NCI-H82 treated with DMSO at 0.1 percent for 48 hours (cell line): ENCODE measurements around the gene CAMK2D.

ENCODE experiments used
- DNase-seq: peaks from one replicate; lab custom pipeline; 2025; ENCODE audit not compliant: unreplicated experiment; lab: John Stamatoyannopoulos, UW

CAMK2D gene

DNA sequence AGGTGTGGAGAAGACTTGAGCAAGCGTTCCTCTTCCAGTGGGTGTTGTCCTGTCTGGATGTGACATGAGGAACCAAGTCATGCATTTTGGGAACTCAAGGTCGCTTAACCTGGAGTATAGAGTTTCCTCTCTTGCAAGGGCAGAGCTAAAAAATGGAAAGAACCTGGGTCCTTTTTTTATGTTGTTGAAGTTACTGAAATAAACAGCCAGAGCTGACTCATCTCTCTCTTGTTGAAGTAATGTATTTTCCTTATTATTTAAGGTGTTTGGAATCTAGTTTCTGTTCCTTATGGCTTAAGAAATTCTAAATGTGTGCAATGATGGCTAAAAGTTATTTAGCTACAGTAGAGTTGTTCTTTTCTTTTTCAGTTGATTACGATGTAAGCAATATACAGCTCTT is 314.5 kb downstream of the CAMK2D start:
- DNase-seq: no peak

DNA sequence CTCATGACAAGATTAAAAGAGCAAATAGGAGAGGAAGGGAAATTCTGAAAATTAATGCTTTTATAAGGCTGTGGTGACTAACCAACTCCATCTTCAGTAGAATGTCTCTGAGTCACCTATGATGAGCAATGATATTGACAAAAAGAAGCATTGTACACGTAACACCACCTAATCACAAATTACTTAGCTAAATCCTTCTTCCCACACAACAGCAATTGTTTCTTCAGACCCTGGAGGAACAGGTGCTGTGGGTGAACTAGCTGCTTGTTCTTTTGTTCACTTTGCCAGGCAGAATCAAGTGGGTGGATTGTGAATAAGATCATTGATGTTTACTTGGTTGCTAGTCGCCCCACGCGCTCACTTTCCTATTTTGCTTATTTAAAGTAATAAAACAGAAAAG is 315.5 kb downstream of the CAMK2D start:
- DNase-seq: no peak

DNA sequence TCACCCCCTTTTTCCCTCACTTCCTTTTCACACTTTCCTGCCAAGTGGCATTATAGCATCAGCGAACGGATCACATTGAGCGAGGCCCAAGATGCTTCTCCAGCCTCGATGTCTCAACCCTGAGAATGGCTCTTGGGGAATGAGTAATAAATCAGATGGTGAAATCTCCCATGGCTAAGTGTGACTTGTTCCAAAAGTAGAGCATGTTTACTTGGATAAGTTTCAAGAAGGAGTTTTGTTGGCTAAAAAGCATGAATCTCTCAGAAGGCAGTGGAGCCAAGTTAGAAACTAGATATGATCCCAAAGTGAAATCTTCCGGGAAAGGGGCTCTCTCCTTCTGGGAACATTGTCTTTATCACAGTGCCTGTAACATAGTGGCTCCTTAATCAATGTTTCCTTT is 316.3 kb downstream of the CAMK2D start:
- no peak for DNase-seq

DNA sequence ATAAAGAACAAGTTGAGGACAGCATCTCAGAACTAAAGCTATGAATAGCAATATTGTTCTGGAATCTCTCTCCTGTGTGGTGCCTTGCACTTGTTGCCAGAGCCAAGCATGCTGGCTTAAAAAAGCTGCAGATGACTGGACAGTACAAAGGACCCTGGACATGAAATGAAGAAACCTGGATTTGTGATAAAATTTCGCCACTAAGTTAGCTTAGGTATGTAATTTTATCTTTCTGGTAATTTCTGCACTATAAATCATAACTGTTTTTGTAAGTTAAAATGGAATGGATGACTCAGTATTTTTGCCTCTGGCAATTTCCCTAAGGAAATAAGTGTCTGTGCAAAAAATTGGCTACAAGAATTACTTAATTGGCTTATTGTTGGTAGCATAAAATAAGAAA is 317.2 kb downstream of the CAMK2D start:
- DNase-seq: no peak

DNA sequence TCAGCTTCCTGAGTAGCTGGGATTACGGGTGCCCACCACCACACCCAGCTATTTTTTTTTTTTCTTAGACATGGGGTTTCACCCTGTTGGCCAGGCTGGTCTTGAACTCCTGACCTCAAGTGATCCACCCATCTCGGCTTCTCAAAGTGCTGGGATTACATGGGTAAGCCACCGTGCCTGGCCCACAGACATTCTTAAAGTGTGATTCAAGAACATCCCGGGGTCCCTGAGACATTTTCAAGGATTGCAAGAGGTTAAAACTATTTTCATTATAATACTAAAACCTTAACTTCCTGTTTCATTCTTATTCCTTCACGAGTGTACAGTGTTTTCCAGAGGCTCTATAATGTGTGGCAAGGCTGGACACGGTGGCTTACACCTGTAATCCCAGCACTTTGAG is 318.7 kb downstream of the CAMK2D start:
- DNase-seq: no peak

DNA sequence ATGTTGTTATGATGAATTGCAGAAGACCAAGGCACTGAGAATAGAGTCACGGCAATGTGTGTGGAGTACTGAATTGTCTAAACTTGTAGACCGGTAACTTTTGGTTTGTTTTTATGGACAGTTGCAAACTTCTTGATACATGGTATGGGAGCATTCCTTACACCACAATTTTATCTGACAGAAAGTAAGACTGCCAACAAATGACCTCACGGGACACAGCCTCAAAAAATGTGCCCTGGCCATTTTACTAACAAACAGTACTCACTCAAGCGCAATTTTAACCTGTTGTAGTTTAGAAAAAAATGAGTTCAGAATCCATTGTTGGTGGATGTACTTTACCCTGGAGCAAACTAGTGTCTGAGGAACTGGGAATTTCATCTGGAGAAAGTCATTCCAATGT is 321.2 kb downstream of the CAMK2D start:
- DNase-seq: no peak

DNA sequence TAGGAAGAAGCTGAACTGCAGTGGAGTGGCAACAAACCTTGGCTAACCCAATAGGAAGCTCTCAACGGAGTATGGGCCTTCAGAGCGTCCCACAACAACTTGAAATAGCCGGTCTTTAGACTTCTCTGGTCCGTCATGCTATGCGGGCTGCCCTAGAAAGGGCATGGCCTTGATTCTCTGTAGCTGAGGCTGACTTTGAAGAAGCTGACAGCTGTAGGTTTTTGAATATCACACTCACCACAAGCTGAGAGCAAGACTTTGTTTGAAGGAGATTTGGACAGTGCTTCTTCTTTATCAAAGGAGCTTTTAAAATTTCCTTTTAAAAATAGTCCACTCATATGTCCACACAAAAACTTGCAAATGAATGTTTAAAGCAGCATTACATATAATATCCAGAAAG is 322.9 kb downstream of the CAMK2D start:
- no peak for DNase-seq

DNA sequence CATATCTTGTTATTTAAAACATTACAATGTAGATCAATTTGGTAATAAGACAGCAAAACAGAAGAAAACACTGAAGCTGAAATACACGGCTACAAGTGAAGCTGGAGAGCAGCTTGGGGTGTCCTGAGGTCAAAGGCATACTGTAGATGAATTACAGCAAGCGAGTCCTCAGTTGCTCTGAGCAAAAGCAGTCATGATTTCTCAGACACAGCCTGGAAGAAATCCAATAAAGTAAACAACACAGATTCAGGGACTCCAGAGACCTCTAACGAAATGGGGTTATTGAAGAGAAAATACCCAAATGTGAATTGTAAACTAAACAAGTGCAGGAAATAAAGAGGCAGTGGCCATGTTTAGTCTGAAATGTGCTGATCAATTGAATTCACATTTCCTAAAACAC is 324.4 kb downstream of the CAMK2D start:
- no peak for DNase-seq

DNA sequence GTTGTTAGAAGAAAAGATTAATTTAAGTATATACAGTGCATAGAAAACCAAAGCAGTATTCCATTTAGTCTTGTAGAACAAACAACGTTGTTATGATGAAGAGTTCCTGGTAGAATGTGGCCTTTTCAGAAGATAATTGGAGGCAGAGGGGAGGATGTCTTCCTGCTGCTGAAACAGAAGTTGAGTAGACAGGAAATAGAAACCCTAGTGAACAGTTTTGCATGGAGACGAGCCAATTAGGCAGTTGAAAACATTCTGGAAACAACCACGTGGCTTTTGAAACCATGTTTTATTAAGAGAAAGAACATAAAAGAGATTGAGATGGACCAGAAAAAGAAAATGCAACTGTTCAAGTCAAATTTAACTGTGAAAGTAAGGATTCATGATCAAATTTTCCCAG is 325.2 kb downstream of the CAMK2D start:
- no peak for DNase-seq

DNA sequence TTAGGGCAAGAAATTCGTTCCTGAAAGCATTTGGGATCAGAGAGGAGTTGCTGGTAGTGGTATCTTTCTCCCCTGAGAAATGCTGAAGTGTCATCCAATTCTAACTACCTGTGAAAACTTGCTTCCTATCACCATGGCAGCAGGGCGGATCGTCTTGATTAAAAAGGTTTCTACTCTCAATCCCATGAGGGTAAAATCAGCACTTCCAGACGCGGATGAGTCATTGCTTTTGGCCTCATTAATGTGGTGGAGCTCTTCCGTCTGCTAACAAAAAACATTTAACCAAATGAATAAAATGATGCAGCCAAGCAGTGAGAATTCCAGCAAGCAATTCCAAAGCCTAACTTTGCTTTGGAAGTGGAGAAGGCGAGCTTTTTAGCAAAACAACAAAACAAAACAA is 325.6 kb downstream of the CAMK2D start:
- DNase-seq: no peak

DNA sequence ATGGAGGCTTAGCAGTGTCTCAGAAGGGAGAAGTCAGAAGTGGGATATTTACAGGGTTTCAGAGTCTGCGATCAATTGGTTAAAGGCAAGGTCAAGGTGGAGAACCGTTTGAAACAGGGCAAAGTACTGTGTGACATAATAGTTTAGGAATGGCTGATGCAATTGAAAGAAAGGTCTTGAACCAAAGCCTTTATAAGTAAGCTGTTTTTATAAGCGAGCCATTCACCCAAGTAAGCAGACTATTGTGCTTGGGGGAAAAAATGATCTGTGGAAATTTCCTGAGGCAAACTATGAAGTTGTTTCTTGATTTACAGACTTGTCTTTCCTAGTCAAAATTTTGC is 327.3 kb downstream of the CAMK2D start:
- DNase-seq: no peak

DNA sequence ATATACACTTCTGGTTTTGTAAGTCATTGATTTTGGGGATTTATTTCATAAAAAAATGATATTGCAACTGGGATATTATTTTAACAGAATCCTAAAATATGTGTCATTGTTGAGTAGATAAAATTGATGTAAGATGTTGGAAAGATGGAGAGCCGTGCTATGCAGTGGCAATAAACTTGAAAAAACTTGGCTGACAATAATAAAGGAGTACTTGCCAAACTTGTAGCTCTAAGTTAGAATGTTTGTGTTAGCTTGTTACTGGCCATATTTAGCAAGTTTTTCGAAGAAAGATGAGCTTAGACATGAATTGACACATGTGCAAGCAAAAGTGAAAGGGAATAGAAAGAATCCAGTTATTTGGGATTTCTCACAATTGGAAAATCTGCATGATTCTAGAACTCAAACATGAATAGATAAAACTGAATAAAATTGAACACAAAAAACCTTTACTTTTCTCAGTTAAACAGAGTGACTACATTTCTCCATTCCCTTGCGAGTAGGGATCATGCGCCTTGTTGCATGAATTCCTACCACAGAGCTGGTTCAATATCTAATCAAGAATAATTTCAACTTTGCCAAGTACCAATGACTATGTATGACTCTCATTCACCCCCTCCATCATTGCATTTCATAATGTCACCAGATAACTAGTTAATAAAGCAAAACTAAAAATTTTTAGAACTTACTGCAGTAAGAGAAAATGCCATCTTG is 327.8 kb downstream of the CAMK2D start:
- DNase-seq: no peak

DNA sequence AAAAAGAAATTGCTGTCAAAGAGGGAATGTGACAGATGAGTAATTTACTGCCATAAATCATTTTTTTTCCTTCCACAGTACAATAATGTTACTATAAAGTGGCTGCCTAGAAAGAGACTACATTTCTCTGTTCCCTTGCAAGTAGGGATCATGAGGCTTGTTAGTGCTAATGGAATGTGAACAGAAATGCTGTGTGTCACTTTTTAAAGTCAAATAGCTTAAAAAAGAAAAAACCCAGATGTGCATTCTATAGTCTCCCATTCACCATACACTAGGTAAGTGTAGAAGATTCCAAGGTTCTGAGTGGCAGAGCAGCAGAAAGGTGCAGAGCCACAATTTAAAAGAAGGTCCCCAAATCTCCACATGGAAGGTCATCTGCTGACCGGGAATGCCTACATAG is 328.4 kb downstream of the CAMK2D start:
- DNase-seq: no peak

DNA sequence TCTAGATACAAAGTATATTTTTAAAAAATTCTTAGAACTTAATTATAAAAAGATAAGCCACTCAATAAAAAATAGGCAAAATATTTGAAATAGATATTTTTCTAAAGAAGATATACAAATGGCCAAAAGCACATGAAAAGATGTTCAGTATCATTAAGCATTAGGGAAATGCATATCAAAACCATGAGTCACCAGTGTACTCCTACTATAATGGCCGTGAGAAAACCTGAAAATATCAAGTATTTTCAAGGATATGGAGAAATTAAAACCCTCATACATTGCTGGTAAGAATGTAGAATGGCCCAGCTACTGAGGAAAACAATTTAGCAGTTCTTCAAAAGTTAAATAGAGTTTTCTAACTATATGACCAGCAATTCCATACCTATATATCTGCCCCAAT is 337.9 kb downstream of the CAMK2D start:
- DNase-seq: no peak

DNA sequence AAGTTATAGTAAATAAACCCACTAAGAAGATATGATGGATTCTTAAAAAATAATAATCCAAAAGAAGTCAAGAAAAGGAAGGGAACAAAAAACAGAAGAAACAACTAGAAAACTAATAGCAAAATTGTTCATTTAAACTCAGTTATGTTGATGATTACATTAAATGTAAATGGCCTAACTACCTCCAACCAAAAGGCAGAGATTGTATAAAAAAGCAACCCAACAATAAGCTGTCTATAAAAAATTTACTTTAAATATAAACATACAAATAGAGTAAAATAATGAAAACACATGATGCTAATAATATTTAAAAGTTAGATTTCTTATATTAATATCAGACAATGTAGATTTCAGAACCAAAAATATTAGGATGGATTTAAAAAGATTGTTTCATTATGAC is 340.6 kb downstream of the CAMK2D start:
- DNase-seq: no peak

DNA sequence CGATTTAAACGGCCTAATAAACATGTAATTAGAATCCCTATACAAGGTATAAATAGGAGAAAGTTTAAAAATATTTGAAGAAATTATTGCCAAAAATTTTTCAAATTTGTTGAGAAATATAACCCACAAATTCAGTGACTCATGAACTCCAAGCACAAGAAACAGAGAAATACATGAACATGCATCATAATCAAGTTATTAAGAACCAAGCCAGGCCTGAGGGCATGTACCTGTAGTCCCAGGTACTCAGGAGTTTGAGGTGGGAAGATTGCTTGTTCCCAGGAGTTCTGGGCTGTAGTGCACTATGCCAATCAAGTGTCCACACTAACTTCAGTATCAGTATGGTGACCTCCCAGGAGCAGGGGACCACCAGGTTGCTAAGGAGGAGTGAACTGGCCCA is 341.9 kb downstream of the CAMK2D start:
- DNase-seq: no peak

DNA sequence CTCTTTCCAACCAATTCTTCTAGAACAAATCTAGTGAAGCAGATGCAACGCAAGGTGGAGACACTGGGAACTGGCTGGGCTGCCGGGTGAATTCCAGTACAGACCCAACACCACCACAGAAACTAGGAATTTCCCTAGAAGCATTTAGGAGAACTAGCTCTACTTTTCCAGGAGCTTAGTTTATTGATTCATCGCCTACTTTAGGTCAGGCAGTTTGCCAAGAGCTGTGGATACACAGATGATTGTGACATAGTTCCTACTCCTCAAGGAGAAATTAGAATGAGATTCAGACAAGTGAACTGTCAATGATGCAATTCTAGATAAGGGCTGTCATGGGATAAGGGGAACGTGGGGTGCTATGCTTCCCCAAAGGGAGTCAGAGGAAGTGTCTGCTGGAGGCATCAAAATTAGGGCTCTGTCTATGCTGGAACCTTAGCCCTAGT is 350.0 kb downstream of the CAMK2D start:
- DNase-seq: no peak

DNA sequence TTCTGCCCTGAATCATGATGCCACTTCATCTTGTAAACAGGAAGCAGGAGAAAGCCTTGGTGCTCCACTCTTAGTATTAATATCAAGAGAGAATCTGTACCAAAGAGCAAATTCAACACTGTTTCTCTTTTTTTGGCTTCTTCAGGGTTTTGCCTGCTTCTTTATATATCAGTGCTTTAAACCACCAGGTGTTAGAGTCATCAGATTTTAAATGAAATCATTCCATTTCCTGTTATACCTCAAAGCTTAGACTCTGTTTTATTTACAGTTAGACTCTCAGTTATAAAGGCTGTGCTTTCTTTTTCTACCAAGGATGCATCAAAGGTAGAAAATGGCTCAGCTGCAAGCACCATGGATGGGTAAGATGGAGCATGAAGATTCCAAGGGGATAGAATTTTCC is 350.9 kb downstream of the CAMK2D start:
- no peak for DNase-seq

DNA sequence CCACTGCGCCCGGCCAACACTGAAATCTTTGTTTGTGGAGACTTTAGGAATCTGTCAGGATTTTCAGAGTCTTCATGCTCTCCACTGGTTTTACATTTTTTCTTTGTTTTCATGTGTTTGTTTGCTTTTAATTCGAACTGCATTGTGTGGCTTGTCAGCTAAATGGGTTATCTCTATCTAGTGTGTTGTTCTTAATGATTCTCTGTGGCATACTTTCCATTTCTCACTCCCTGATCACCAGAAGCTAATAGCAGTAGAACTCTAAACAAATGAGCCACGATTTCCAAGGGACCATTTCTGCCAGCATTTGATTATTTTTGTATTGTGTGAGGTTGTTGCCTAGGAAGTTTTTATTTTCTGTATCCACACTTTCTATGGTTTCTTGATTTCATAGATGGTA is 352.4 kb downstream of the CAMK2D start:
- DNase-seq: no peak

DNA sequence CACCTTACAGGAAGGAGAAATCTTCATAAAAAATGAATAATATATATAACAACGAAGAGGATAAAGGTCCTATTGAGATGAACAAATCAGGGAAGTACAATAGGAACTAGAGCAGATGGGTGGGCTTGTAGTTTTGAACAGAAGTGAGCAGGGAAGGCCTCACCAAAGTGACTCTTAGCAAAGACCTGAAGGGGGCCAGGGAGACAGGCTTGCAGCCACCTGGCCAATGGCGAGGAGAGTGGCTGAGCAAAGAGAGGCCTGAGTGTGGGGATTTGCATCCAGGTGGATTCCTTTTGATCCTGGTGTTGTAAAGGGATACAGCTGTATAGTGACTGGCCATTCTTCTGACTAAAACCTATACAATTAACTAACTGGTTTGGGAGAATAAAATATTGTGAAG is 354.1 kb downstream of the CAMK2D start:
- DNase-seq: no peak

DNA sequence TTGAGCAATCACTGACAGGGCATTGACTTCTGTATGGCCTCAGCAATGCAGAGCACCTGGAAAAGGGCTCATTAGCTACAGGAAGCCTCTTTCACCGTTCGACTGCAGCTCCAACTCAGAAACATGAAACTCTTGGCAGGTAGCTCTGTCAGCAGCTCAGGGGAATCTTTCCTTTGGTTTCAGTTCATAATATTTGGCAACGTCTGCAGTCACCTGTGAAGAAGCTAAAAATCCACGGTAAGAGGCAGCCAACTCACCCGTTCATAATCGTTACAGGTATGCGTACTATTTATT is 354.9 kb downstream of the CAMK2D start:
- DNase-seq: no peak

DNA sequence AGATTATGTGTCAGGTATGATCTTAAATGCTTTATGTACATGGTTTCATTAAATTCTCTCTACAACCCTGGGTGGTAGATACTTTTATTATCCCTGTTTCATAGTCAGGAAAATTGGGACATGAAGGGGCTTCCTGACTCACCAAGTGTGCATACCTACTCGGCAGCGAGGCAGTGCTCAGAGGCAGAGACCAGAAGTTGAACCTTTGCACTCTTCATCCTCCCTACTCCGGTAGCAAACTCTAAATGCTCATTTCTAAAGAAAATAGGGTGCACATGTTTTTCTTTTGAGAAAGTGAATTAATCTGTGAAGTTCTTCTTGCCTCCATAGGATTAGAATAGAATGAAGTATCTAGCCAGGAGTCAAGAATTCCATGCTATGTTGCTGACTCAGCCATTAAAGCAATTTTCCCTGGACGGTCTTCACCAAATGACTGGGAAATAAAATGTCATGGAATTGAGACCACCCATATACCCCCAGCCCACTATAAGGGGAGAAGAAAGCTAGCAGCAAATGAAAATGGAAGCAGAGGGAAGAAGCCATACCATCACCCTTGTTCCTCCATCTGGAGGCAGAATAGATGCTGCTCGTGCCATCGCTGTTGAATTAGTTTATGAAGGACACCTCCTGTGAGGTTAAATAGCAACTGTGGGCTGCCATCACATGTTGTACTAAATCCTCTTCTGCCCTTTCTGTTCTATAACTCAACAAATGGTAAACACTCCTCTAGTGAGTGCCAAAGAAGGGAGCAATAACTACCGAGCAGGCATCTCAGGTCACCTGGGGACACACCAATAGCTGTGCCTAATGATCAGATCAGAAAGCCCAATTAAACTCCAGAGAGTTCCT is 355.4 kb downstream of the CAMK2D start:
- no peak for DNase-seq

DNA sequence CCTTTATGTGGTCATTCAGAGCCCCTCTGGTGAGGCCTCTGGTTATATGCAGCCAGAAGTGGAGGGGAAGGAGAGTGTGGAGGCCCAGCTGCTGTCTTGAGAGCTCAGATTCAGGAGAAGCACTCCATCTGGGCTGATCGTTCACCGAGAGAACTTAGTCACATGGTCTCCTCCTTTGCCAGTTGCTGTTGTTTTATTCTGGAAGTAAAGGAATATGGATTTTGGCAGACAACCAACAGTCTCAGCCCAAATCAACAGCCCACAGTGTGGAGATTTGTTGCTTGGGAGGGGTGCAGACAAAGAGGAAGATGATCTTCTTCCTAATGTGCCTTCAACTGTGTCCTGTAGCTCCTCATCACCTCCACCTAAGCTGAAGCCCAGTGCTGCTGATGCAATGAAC is 356.7 kb downstream of the CAMK2D start:
- DNase-seq: no peak
